H9 (cell line): ENCODE results near the gene RGS9. TPM values are rescaled to one million over a fixed set of nuclear protein-coding genes. Genes with fewer than 3 reads are reported as not detected.
A peak's percentile ranks its signal among the peaks of the same experiment; 100 is the strongest.
"Not testable (repeated sequence)": the region's sequence is repeated elsewhere in the genome, so short reads cannot be mapped to it uniquely, and the experiment has no call there.

Experiments used
- DNase-seq: peaks from one replicate; pipeline ENCODE4 v3.0.0-alpha.2; 2017
- H2AFZ ChIP-seq: one replicate; pipeline ENCODE4 v1.6.1; 2013; ENCODE audit warnings: mild to moderate bottlenecking, low read length, control low read depth, moderate library complexity
- H2AK5ac ChIP-seq: 2 replicates; pipeline ENCODE4 v1.6.1; 2013; ENCODE audit warnings: low read length, control low read depth, mixed read lengths; ENCODE audit not compliant: insufficient read length
- H2BK120ac ChIP-seq: one replicate; pipeline ENCODE4 v1.6.1; 2013; ENCODE audit warnings: low read depth, mild to moderate bottlenecking, low read length, control low read depth, inconsistent platforms; ENCODE audit not compliant: poor library complexity, severe bottlenecking
- H2BK12ac ChIP-seq: 2 replicates; pipeline ENCODE4 v1.6.1; 2013; ENCODE audit warnings: low read length, control low read depth, mixed read lengths, low read depth; ENCODE audit not compliant: insufficient read length
- H2BK15ac ChIP-seq: 2 replicates; pipeline ENCODE4 v1.6.1; 2013; ENCODE audit warnings: low read depth, low read length, control low read depth
- H2BK20ac ChIP-seq: one replicate; pipeline ENCODE4 v1.6.1; 2013; ENCODE audit warnings: low read depth, mild to moderate bottlenecking, low read length, control low read depth, inconsistent platforms; ENCODE audit not compliant: poor library complexity, severe bottlenecking
- H2BK5ac ChIP-seq: 2 replicates; pipeline ENCODE4 v1.6.1; 2013; ENCODE audit warnings: low read length, control low read depth, mixed read lengths; ENCODE audit not compliant: insufficient read length
- H3K14ac ChIP-seq: 2 replicates; pipeline ENCODE4 v1.6.1; 2013; ENCODE audit warnings: low read length, control low read depth; ENCODE audit not compliant: insufficient read depth
- H3K18ac ChIP-seq: 2 replicates; pipeline ENCODE4 v1.6.1; 2013; ENCODE audit warnings: low read depth, mild to moderate bottlenecking, mixed read lengths, low read length, control low read depth; ENCODE audit not compliant: insufficient read length
- H3K23ac ChIP-seq: 2 replicates; pipeline ENCODE4 v1.6.1; 2013; ENCODE audit warnings: low read length, control low read depth, mixed read lengths, low read depth; ENCODE audit not compliant: insufficient read length
- H3K23me2 ChIP-seq: 2 replicates; pipeline ENCODE4 v1.6.1; 2013; ENCODE audit warnings: low read depth, mild to moderate bottlenecking, mixed read lengths, low read length, control low read depth; ENCODE audit not compliant: insufficient read length, poor library complexity, severe bottlenecking
- H3K27ac ChIP-seq: 2 replicates; pipeline ENCODE4 v1.5.1; 2013; ENCODE audit warnings: low read length, control low read depth, mixed read lengths, low read depth; ENCODE audit not compliant: insufficient read length
- H3K27me3 ChIP-seq: 2 replicates; pipeline ENCODE4 v1.6.1; 2013; ENCODE audit warnings: low read length, control low read depth, inconsistent platforms; ENCODE audit not compliant: insufficient read depth
- H3K4ac ChIP-seq: 2 replicates; pipeline ENCODE4 v1.6.1; 2013; ENCODE audit warnings: low read depth, mild to moderate bottlenecking, control low read depth, inconsistent platforms, low read length, moderate library complexity
- H3K4me1 ChIP-seq: 2 replicates; pipeline ENCODE4 v1.6.1; 2013; ENCODE audit warnings: low read length, control low read depth, inconsistent platforms; ENCODE audit not compliant: insufficient read depth
- H3K4me2 ChIP-seq: 2 replicates; pipeline ENCODE4 v1.6.1; 2013; ENCODE audit warnings: low read length, control low read depth, mixed read lengths; ENCODE audit not compliant: insufficient read length, insufficient read depth
- H3K56ac ChIP-seq: 2 replicates; pipeline ENCODE4 v1.6.1; 2013; ENCODE audit warnings: low read depth, mild to moderate bottlenecking, mixed read lengths, low read length, control low read depth; ENCODE audit not compliant: insufficient read length
- H3K79me1 ChIP-seq: 2 replicates; pipeline ENCODE4 v1.6.1; 2013; ENCODE audit warnings: low read depth, mild to moderate bottlenecking, moderate library complexity, low read length, control low read depth, inconsistent platforms; ENCODE audit not compliant: insufficient read depth, poor library complexity, severe bottlenecking
- H3K79me2 ChIP-seq: 2 replicates; pipeline ENCODE4 v1.6.1; 2013; ENCODE audit warnings: low read length, control low read depth, inconsistent platforms; ENCODE audit not compliant: insufficient read depth
- H3K9ac ChIP-seq: 2 replicates; pipeline ENCODE4 v1.6.1; 2013; ENCODE audit warnings: low read length, control low read depth, mixed read lengths; ENCODE audit not compliant: insufficient read length; ENCODE audit errors: extremely low read depth
- H3K9me3 ChIP-seq: one replicate; pipeline ENCODE4 v1.6.1; 2013; ENCODE audit warnings: low read depth, low read length, inconsistent platforms; ENCODE audit not compliant: control insufficient read depth
- H3T11ph ChIP-seq: one replicate; pipeline ENCODE4 v1.6.1; 2013; ENCODE audit warnings: mild to moderate bottlenecking, low read length, control low read depth, inconsistent platforms
- H4K20me1 ChIP-seq: one replicate; pipeline ENCODE4 v1.6.1; 2013; ENCODE audit not compliant: control insufficient read depth, insufficient read length, insufficient read depth
- H4K5ac ChIP-seq: 2 replicates; pipeline ENCODE4 v1.6.1; 2013; ENCODE audit warnings: low read depth, mild to moderate bottlenecking, mixed read lengths, low read length, control low read depth; ENCODE audit not compliant: insufficient read length
- H4K8ac ChIP-seq: replicated peaks from 2 replicates; pipeline ENCODE4 v1.6.1; 2013; ENCODE audit warnings: low read length, control low read depth, mixed read lengths, low read depth; ENCODE audit not compliant: insufficient read length
- H4K91ac ChIP-seq: 2 replicates; pipeline ENCODE4 v1.6.1; 2013; ENCODE audit warnings: low read depth, mild to moderate bottlenecking, moderate library complexity, mixed read lengths, low read length, control low read depth; ENCODE audit not compliant: insufficient read length
- H3K27ac Mint-ChIP-seq, 3 experiments: 2 replicates in 2 of 3; 3 replicates in 1 of 3; pipeline ENCODE4 v1.8.0; 2020 to 2021; ENCODE audit warnings: mixed read lengths in 3 of 3, mild to moderate bottlenecking in 1 of 3, moderate library complexity in 1 of 3
- H3K27me3 Mint-ChIP-seq: 2 replicates; pipeline ENCODE4 v1.8.0; 2021; ENCODE audit warnings: low read depth, mild to moderate bottlenecking, moderate library complexity, mixed read lengths
- H3K36me3 Mint-ChIP-seq, 3 experiments: 2 replicates in 2 of 3; 3 replicates in 1 of 3; pipeline ENCODE4 v1.8.0; 2020 to 2021; ENCODE audit warnings: low read depth in 3 of 3, mixed read lengths in 3 of 3; ENCODE audit not compliant: insufficient read depth in 1 of 3
- H3K4me1 Mint-ChIP-seq, 2 experiments: 2 replicates each; pipeline ENCODE4 v1.8.0; 2020; ENCODE audit warnings: mixed read lengths in 2 of 2
- H3K4me3 Mint-ChIP-seq, 2 experiments: 2 replicates in 1 of 2; 3 replicates in 1 of 2; pipeline ENCODE4 v1.8.0; 2020 to 2021; ENCODE audit warnings: mild to moderate bottlenecking in 2 of 2, mixed read lengths in 2 of 2, moderate library complexity in 1 of 2
- H3K9me3 Mint-ChIP-seq, 2 experiments: 2 replicates in 1 of 2; 3 replicates in 1 of 2; pipeline ENCODE4 v1.8.0; 2020; ENCODE audit warnings: mild to moderate bottlenecking in 2 of 2, mixed read lengths in 2 of 2, moderate library complexity in 1 of 2
- CTCF ChIP-seq: fragments of 200-600 bp; sonication (generic); conservative IDR thresholded peaks from 3 replicates; pipeline ENCODE4 v1.8.0; 2021; ENCODE audit warnings: antibody characterized with exemption, mild to moderate bottlenecking
- WGBS: extraction: QIAGEN DNeasy Blood & Tissue Kit; methylation state at CpG from one replicate; pipeline ENCODE4 v1.1.7; 2013; ENCODE audit warnings: missing lambda C conversion rate, low lambda C conversion rate, mixed read lengths; ENCODE audit not compliant: insufficient read length; ENCODE audit errors: extremely low coverage; 5-methylcytosine and 5-hydroxymethylcytosine counted together
- total RNA-seq: library from RNA; stranded (reverse); gene quantifications from 2 replicates; pipeline ENCODE4 v1.2.1, GENCODE V29; 2021

RGS9 gene
- total RNA-seq, 1 experiment from 2014 or later: 12.0 TPM

DNA sequence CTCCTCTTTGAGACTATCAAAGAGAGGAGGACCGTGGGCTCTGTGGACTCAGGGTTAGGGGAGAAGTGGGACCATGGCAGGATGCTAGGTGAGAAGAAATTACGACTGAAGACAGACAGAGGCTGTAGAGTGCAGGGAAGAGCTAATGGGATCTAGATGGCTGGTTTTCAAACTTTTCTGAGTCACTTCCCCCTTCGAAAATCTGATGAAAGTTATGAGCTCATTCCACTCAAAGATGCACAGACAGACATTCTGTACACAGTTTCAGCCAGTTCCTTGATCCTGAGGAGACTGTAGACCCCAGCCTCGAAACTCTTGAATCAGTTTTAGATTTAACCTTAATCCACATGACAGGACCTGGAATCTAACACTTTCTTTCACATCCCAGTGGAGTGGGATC lies 40.7 kb downstream of the RGS9 start:
- H3K27ac Mint-ChIP-seq: no peak overlapping the region

GRCh38 chr17:65180276-65180675 lies 43.1 kb downstream of the RGS9 start:
- not testable (repeated sequence) for H3K9ac ChIP-seq, H4K8ac ChIP-seq, H3K79me2 ChIP-seq, H3K23ac ChIP-seq, H3K9me3 Mint-ChIP-seq, H2BK15ac ChIP-seq, H3K27ac ChIP-seq, H3K56ac ChIP-seq, H3K27me3 Mint-ChIP-seq, H3K4me3 Mint-ChIP-seq, H2BK12ac ChIP-seq, H3K36me3 Mint-ChIP-seq, H3K79me1 ChIP-seq, H4K91ac ChIP-seq, H3K9me3 ChIP-seq, H2BK20ac ChIP-seq, H3K14ac ChIP-seq, H4K5ac ChIP-seq, H3K27me3 ChIP-seq, H4K20me1 ChIP-seq, H2BK5ac ChIP-seq, H2AK5ac ChIP-seq, H3T11ph ChIP-seq, H2AFZ ChIP-seq, H3K23me2 ChIP-seq, H3K4ac ChIP-seq, DNase-seq, H3K18ac ChIP-seq, H3K4me2 ChIP-seq, H2BK120ac ChIP-seq, H3K4me1 ChIP-seq
- H3K4me1 Mint-ChIP-seq: peaks cover 27 to 32% of the 10 kb centered on the region in 2 experiments
- 0 out of 7 replicates have a peak overlapping the region, but pooled peaks of 1 of the 3 experiments have one; percentile 24 for H3K27ac Mint-ChIP-seq
- no CpG with 5 or more reads among the region's 12 CpGs for WGBS

More for the DNA sequence above, 40.7 kb downstream of the RGS9 start:
- no peak for TF ChIP-seq CTCF
- no peak overlapping the region for H3K18ac ChIP-seq
- H3K9ac ChIP-seq: no peak overlapping the region
- H3K14ac ChIP-seq: no peak overlapping the region
- Mint-ChIP-seq H3K9me3 (no peaks in the 10 kb centered on the region), H3K36me3 (no peaks in the 10 kb centered on the region), H3K27me3 (peaks cover 2% of the 10 kb centered on the region), H3K4me1 (peaks cover 11 to 13% of the 10 kb centered on the region in 2 experiments), H3K4me3 (no peak overlapping the region)
- no peaks in the 10 kb centered on the region for H3K79me2 ChIP-seq
- H3K9me3 ChIP-seq: no peaks in the 10 kb centered on the region
- no peak overlapping the region for H3K23ac ChIP-seq
- H3K4me1 ChIP-seq: 0 out of 2 replicates have a peak, but pooled peaks cover 2% of the 10 kb centered on the region
- no peak overlapping the region for H4K8ac ChIP-seq
- WGBS: no CpG with 5 or more reads among the region's 4 CpGs
- no peak overlapping the region for H3K27ac ChIP-seq
- no peak overlapping the region for H2BK12ac ChIP-seq
- H2BK120ac ChIP-seq: no peak overlapping the region
- no peaks in the 10 kb centered on the region for H3K23me2 ChIP-seq
- H2AFZ ChIP-seq: no peak overlapping the region
- no peak overlapping the region for H2BK15ac ChIP-seq
- no peak for DNase-seq
- no peak overlapping the region for H2AK5ac ChIP-seq
- H2BK20ac ChIP-seq: no peak overlapping the region
- H3K79me1 ChIP-seq: no peaks in the 10 kb centered on the region
- H3K27me3 ChIP-seq: no peaks in the 10 kb centered on the region
- no peak overlapping the region for H4K91ac ChIP-seq
- no peak overlapping the region for H3T11ph ChIP-seq
- H3K4me2 ChIP-seq: no peak overlapping the region
- no peak overlapping the region for H3K56ac ChIP-seq
- no peak overlapping the region for H2BK5ac ChIP-seq
- no peak overlapping the region for H3K4ac ChIP-seq
- H4K5ac ChIP-seq: no peak overlapping the region
- no peaks in the 10 kb centered on the region for H4K20me1 ChIP-seq
